GM21529 (cell line): Measurements from ENCODE around the gene RAB24.
A peak's percentile ranks its signal among the peaks of the same experiment; 100 is the strongest.
"Not testable (repeated sequence)": the region's sequence is repeated elsewhere in the genome, so short reads cannot be mapped to it uniquely, and the experiment has no call there.

Source experiments
- ATAC-seq: cut with Tn5 transposase; IDR thresholded peaks from one replicate; pipeline ENCODE4 v1.9.1; 2021; ENCODE audit not compliant: unreplicated experiment

Gene RAB24

GRCh38 chr5:177311723-177312648, 8.5 kb upstream of the RAB24 start, which contains the start of gene MXD3:
Gene MXD3, minus strand, starts transcription at chr5:177311898. Its CDS starts 68 bp downstream, at chr5:177311830.
- peak; percentile 79 for ATAC-seq

GRCh38 chr5:177311392-177311722, 7.8 kb upstream of the RAB24 start:
- ATAC-seq, result peak; percentile 1

GRCh38 chr5:177310757-177311391, 7.4 kb upstream of the RAB24 start:
- peak; percentile 20 for ATAC-seq

GRCh38 chr5:177310332-177310731, 6.8 kb upstream of the RAB24 start:
- ATAC-seq, result no peak

GRCh38 chr5:177309351-177310191, 6.1 kb upstream of the RAB24 start:
- ATAC-seq, result no peak

GRCh38 chr5:177308740-177309139, 5.2 kb upstream of the RAB24 start:
- no peak for ATAC-seq

- ATAC-seq, result no peak
These were observed 4.2 kb upstream of the RAB24 start for GRCh38 chr5:177307544-177308363.

GRCh38 chr5:177306674-177307543, 3.4 kb upstream of the RAB24 start:
- no peak for ATAC-seq

GRCh38 chr5:177306103-177306640, 2.7 kb upstream of the RAB24 start:
- ATAC-seq, result not testable (repeated sequence)

GRCh38 chr5:177304392-177305119, 1.0 kb upstream of the RAB24 start:
- ATAC-seq, result no peak

GRCh38 chr5:177303925-177304391, 439 bp upstream of the RAB24 start:
- no peak for ATAC-seq

- no peak for ATAC-seq
These were observed 987 bp downstream of the RAB24 start for GRCh38 chr5:177302354-177303110.

- ATAC-seq, result no peak
These were observed 1.9 kb downstream of the RAB24 start for GRCh38 chr5:177301503-177302165.

GRCh38 chr5:177300951-177301350, 2.6 kb downstream of the RAB24 start:
- ATAC-seq, result no peak

- peak; percentile 49 for ATAC-seq
These were observed 3.2 kb downstream of the RAB24 start for GRCh38 chr5:177300236-177300880.

GRCh38 chr5:177299697-177300096, 3.8 kb downstream of the RAB24 start:
- ATAC-seq, result no peak

GRCh38 chr5:177297922-177298321, 5.6 kb downstream of the RAB24 start:
- no peak for ATAC-seq
